Body of pancreas (tissue), 4 donors: ENCODE data around the gene THADA.

ENCODE experiments used
- CTCF ChIP-seq, 7 experiments: fragments of 450-650 bp in 4 of 7; fragments of 200-600 bp in 3 of 7; sonication (generic) in 3 of 7; IDR thresholded peaks; one replicate each; pipeline ENCODE4 v1.5.1; 2016 to 2019; ENCODE audit warnings: antibody characterized with exemption in 7 of 7
- POLR2A ChIP-seq, 3 donors: fragments of 450-650 bp; IDR thresholded peaks; one replicate each; pipeline ENCODE4 v1.6.1; 2016; ENCODE audit warnings: antibody characterized with exemption in 3 of 3, mild to moderate bottlenecking in 2 of 3

GRCh38 chr2:43206602-43207001 lies 389.2 kb downstream of the THADA start:
- TF ChIP-seq CTCF (IDR thresholded peaks at IDR 0.05), result no peak
- no peak for TF ChIP-seq POLR2A (IDR thresholded peaks at IDR 0.05)
